ENCODE results near the gene AMPD3. TPM values are rescaled to one million over a fixed set of nuclear protein-coding genes. Genes with fewer than 3 reads are reported as not detected.
"Not testable (repeated sequence)": the region's sequence is repeated elsewhere in the genome, so short reads cannot be mapped to it uniquely, and the experiment has no call there.

The AMPD3 gene
- total RNA-seq, 2 experiments from 2014 or later, result 11.9 to 12.3 TPM

GRCh38 chr11:10414659-10415058 is 40.4 kb upstream of the AMPD3 start:
- DNase-seq (peak; percentile 49), ATAC-seq (peak; percentile 59)
- H3K36me3 Mint-ChIP-seq (ENCODE audit: low read depth), result no peaks in the 10 kb centered on the region
- CTCF ChIA-PET, result interaction anchor here (1.0 to 5.4 kb wide), 12 partner anchors 9 to 324 kb away, joined by 3 to 146 read pairs (median 10); partner anchors contain the start of genes AMPD3 and RNF141
- H3K27ac Mint-ChIP-seq, result no peak overlapping the region
- POLR2A ChIA-PET, result interaction anchor here (0.6 kb wide), 1 partner anchor 71 kb away, joined by 3 read pairs; no protein-coding TSS in a partner anchor
- H3K9me3 Mint-ChIP-seq (ENCODE audit: insufficient read depth), result no peaks in the 10 kb centered on the region
- H3K27me3 Mint-ChIP-seq (ENCODE audit: low read depth), result peaks cover 15% of the 10 kb centered on the region
- peaks cover 29% of the 10 kb centered on the region for H3K4me1 Mint-ChIP-seq (ENCODE audit: low read depth)
- peak overlapping the region; percentile 28 for H3K4me3 Mint-ChIP-seq

GRCh38 chr11:10415817-10416392 is 39.2 kb upstream of the AMPD3 start:
- DNase-seq (peak; percentile 11), ATAC-seq (no peak)
- ChIA-PET CTCF (interaction anchor here (0.6 to 2.4 kb wide), 8 partner anchors 10 to 311 kb away, joined by 3 to 14 read pairs (median 4); no protein-coding TSS in a partner anchor), POLR2A (no interaction called here)
- no peaks in the 10 kb centered on the region for H3K36me3 Mint-ChIP-seq (ENCODE audit: low read depth)
- H3K27ac Mint-ChIP-seq, result no peak overlapping the region
- peaks cover 24% of the 10 kb centered on the region for H3K27me3 Mint-ChIP-seq (ENCODE audit: low read depth)
- H3K4me1 Mint-ChIP-seq (ENCODE audit: low read depth), result peaks cover 27% of the 10 kb centered on the region
- no peak overlapping the region for H3K4me3 Mint-ChIP-seq
- no peaks in the 10 kb centered on the region for H3K9me3 Mint-ChIP-seq (ENCODE audit: insufficient read depth)

GRCh38 chr11:10418259-10418949 is 36.7 kb upstream of the AMPD3 start:
- H3K27me3 Mint-ChIP-seq (ENCODE audit: low read depth), result peaks cover 35% of the 10 kb centered on the region
- no peak overlapping the region for H3K4me3 Mint-ChIP-seq
- ChIA-PET POLR2A (no interaction called here), CTCF (interaction anchor here (0.9 to 1.1 kb wide), 4 partner anchors 10 to 123 kb away, joined by 3 read pairs; no protein-coding TSS in a partner anchor)
- H3K9me3 Mint-ChIP-seq (ENCODE audit: insufficient read depth), result no peaks in the 10 kb centered on the region
- peaks cover 22% of the 10 kb centered on the region for H3K4me1 Mint-ChIP-seq (ENCODE audit: low read depth)
- no peak overlapping the region for H3K27ac Mint-ChIP-seq
- no peak for ATAC-seq
- DNase-seq, result no peak
- H3K36me3 Mint-ChIP-seq (ENCODE audit: low read depth), result peaks cover 2% of the 10 kb centered on the region

- ATAC-seq (no peak), DNase-seq (no peak)
- peaks cover 17% of the 10 kb centered on the region for H3K4me1 Mint-ChIP-seq (ENCODE audit: low read depth)
- peaks cover 2% of the 10 kb centered on the region for H3K36me3 Mint-ChIP-seq (ENCODE audit: low read depth)
- H3K27me3 Mint-ChIP-seq (ENCODE audit: low read depth), result peaks cover 40% of the 10 kb centered on the region
- CTCF ChIA-PET, result interaction anchor here (0.9 to 1.1 kb wide), 4 partner anchors 9 to 123 kb away, joined by 3 read pairs; no protein-coding TSS in a partner anchor
- POLR2A ChIA-PET, result no interaction called here
- no peak overlapping the region for H3K27ac Mint-ChIP-seq
- no peaks in the 10 kb centered on the region for H3K9me3 Mint-ChIP-seq (ENCODE audit: insufficient read depth)
- H3K4me3 Mint-ChIP-seq, result no peak overlapping the region
These were observed 36.1 kb upstream of the AMPD3 start for GRCh38 chr11:10418950-10419310.

DNA sequence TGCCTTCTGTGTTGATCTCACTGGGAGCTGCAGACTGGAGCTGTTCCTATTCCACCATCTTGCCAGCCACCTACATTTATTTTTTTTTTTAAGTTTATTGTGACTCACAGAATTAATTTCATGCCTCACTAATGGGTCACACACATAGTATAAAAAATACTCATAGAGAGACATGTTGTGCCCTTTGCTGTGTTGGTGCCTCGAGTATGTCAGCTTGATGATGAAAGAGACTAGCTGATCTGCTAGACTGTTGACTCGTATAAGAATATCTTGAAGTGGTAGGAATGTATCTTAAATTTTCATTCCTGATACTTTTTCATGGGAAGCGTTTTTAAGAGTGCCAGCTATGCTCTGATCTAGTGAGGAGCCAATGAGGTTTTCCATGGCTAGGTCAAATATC is 28.6 kb upstream of the AMPD3 start:
- ATAC-seq (no peak), DNase-seq (no peak)
- no peak overlapping the region for H3K27ac Mint-ChIP-seq
- peaks cover 34% of the 10 kb centered on the region for H3K27me3 Mint-ChIP-seq (ENCODE audit: low read depth)
- H3K36me3 Mint-ChIP-seq (ENCODE audit: low read depth), result peaks cover 2% of the 10 kb centered on the region
- H3K9me3 Mint-ChIP-seq (ENCODE audit: insufficient read depth), result no peaks in the 10 kb centered on the region
- H3K4me1 Mint-ChIP-seq (ENCODE audit: low read depth), result no peaks in the 10 kb centered on the region
- ChIA-PET POLR2A (no interaction called here), CTCF (interaction anchor here (0.7 to 1.3 kb wide), 3 partner anchors 13 to 227 kb away, joined by 3 to 5 read pairs (median 4); no protein-coding TSS in a partner anchor)
- no peak overlapping the region for H3K4me3 Mint-ChIP-seq

GRCh38 chr11:10428453-10428852 is 26.6 kb upstream of the AMPD3 start:
- H3K9me3 Mint-ChIP-seq (ENCODE audit: insufficient read depth), result no peaks in the 10 kb centered on the region
- no peaks in the 10 kb centered on the region for H3K36me3 Mint-ChIP-seq (ENCODE audit: low read depth)
- no peak overlapping the region for H3K27ac Mint-ChIP-seq
- ChIA-PET CTCF (interaction anchor here (0.8 to 2.6 kb wide), 5 partner anchors 10 to 226 kb away, joined by 3 to 7 read pairs (median 6); no protein-coding TSS in a partner anchor), POLR2A (no interaction called here)
- H3K4me1 Mint-ChIP-seq (ENCODE audit: low read depth), result no peaks in the 10 kb centered on the region
- peaks cover 28% of the 10 kb centered on the region for H3K27me3 Mint-ChIP-seq (ENCODE audit: low read depth)
- DNase-seq (no peak), ATAC-seq (no peak)
- H3K4me3 Mint-ChIP-seq, result no peak overlapping the region

DNA sequence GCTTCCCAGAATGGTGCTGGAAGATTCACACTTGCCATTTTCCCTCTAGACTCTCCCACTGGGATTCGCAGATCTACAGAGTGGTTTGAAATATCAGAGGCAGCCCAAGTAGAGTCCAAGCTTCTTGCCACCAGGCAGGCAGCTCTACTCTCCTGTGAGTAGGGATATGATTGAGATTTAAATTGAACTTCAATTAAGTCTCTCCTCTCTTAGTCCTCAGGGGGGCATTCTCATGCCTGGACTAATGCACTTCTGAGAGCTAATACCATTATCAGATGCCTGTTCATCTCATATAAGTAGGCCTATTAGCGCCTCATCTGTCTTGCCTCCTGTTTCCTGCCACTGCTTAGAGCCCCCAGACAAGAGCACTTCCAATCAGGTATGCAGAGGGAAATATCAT is 25.5 kb upstream of the AMPD3 start:
- peaks cover 21% of the 10 kb centered on the region for H3K27me3 Mint-ChIP-seq (ENCODE audit: low read depth)
- H3K4me1 Mint-ChIP-seq (ENCODE audit: low read depth), result no peaks in the 10 kb centered on the region
- H3K27ac Mint-ChIP-seq, result no peak overlapping the region
- no peak for ATAC-seq
- no peak overlapping the region for H3K4me3 Mint-ChIP-seq
- POLR2A ChIA-PET, result no interaction called here
- no peaks in the 10 kb centered on the region for H3K36me3 Mint-ChIP-seq (ENCODE audit: low read depth)
- H3K9me3 Mint-ChIP-seq (ENCODE audit: insufficient read depth), result no peaks in the 10 kb centered on the region
- DNase-seq, result no peak
- CTCF ChIA-PET, result interaction anchor here (0.8 to 2.6 kb wide), 3 partner anchors 16 to 225 kb away, joined by 3 to 7 read pairs (median 7); no protein-coding TSS in a partner anchor

DNA sequence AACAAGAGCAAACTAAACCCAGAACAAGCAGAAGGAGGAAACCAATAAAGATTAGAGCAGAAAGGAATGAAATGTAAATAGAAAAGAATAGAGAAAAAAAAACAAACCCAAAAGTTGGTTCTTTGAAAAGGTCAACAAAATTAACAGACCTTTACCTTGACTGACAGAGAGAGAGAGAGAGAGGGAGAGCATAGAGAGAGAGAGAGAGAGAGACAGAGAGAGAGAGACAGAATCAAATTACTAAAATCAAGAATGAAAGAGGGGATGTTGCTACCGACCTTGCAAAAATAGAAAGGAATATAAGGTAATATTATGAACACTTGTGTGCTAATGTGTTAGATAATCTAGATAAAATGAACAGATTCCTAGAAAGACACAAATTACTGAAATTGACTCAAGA is 22.6 kb upstream of the AMPD3 start:
- no peaks in the 10 kb centered on the region for H3K4me1 Mint-ChIP-seq (ENCODE audit: low read depth)
- H3K36me3 Mint-ChIP-seq (ENCODE audit: low read depth), result no peaks in the 10 kb centered on the region
- CTCF ChIA-PET, result interaction anchor here (1.5 kb wide), 1 partner anchor 19 kb away, joined by 5 read pairs; no protein-coding TSS in a partner anchor
- H3K27me3 Mint-ChIP-seq (ENCODE audit: low read depth), result peaks cover 26% of the 10 kb centered on the region
- H3K27ac Mint-ChIP-seq, result no peak overlapping the region
- no peak overlapping the region for H3K4me3 Mint-ChIP-seq
- no peak for DNase-seq
- POLR2A ChIA-PET, result no interaction called here
- H3K9me3 Mint-ChIP-seq (ENCODE audit: insufficient read depth), result no peaks in the 10 kb centered on the region
- ATAC-seq, result no peak

DNA sequence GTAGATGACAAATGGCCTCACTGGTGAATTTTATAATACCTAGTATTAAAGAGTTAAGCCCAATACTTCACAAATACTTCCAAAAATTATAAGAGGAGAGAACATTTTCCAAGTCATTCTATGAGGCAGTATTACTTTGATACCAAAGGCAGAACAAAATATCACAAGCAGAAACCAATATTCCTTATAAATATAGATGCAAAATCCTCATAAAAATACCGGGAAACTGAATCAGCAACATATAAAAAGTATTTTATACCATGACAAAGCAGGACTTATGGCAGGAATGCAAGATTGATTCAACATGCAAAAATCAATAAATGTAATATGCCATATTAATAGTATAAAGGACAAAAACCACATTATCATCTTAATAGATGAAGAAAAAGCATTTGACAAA is 22.1 kb upstream of the AMPD3 start:
- POLR2A ChIA-PET, result no interaction called here
- H3K27me3 Mint-ChIP-seq (ENCODE audit: low read depth), result peaks cover 27% of the 10 kb centered on the region
- H3K9me3 Mint-ChIP-seq (ENCODE audit: insufficient read depth), result no peaks in the 10 kb centered on the region
- CTCF ChIA-PET, result interaction anchor here (1.4 kb wide), 1 partner anchor 19 kb away, joined by 5 read pairs; no protein-coding TSS in a partner anchor
- ATAC-seq (no peak), DNase-seq (no peak)
- H3K4me3 Mint-ChIP-seq, result no peak overlapping the region
- H3K27ac Mint-ChIP-seq, result no peak overlapping the region
- no peaks in the 10 kb centered on the region for H3K36me3 Mint-ChIP-seq (ENCODE audit: low read depth)
- H3K4me1 Mint-ChIP-seq (ENCODE audit: low read depth), result no peaks in the 10 kb centered on the region

DNA sequence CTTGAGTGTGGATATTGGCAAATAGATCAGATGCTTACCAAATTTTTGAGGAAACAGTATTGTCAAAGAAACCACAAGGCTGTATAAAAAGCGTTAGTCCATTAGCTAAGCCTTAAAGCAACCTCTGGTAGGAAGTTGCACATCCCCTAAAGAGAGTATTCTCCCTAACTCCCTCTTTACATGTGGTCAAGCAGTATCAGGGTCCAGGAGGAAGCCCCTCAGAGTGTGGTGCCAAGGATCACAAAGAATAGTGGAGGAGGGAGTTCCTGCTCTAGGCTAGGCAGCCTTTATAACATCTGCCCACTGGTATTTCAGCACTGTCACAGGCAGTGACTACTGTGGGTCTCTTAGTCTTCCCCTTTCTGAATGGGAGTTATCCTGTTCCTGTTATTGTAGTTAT is 18.8 kb upstream of the AMPD3 start:
- H3K36me3 Mint-ChIP-seq (ENCODE audit: low read depth), result no peaks in the 10 kb centered on the region
- ChIA-PET POLR2A (interaction anchor here (0.6 kb wide), 1 partner anchor 13 kb away, joined by 3 read pairs; no protein-coding TSS in a partner anchor), CTCF (interaction anchor here (1.2 to 3.5 kb wide), 3 partner anchors 23 to 312 kb away, joined by 3 to 12 read pairs (median 4); partner anchors contain the start of gene RNF141)
- H3K4me1 Mint-ChIP-seq (ENCODE audit: low read depth), result peaks cover 7% of the 10 kb centered on the region
- H3K27me3 Mint-ChIP-seq (ENCODE audit: low read depth), result peaks cover 42% of the 10 kb centered on the region
- no peak for DNase-seq
- ATAC-seq, result no peak
- no peak overlapping the region for H3K4me3 Mint-ChIP-seq
- no peak overlapping the region for H3K27ac Mint-ChIP-seq
- H3K9me3 Mint-ChIP-seq (ENCODE audit: insufficient read depth), result no peaks in the 10 kb centered on the region

GRCh38 chr11:10436683-10437082 is 18.4 kb upstream of the AMPD3 start:
- POLR2A ChIA-PET; H3K27ac Mint-ChIP-seq; DNase-seq; H3K9me3 Mint-ChIP-seq (ENCODE audit: insufficient read depth); H3K36me3 Mint-ChIP-seq (ENCODE audit: low read depth); H3K4me3 Mint-ChIP-seq; ATAC-seq: not testable (repeated sequence)
- peaks cover 41% of the 10 kb centered on the region for H3K27me3 Mint-ChIP-seq (ENCODE audit: low read depth)
- CTCF ChIA-PET, result interaction anchor here (1.2 to 3.5 kb wide), 4 partner anchors 9 to 311 kb away, joined by 3 to 12 read pairs (median 5); partner anchors contain the start of gene RNF141
- peaks cover 11% of the 10 kb centered on the region for H3K4me1 Mint-ChIP-seq (ENCODE audit: low read depth)

DNA sequence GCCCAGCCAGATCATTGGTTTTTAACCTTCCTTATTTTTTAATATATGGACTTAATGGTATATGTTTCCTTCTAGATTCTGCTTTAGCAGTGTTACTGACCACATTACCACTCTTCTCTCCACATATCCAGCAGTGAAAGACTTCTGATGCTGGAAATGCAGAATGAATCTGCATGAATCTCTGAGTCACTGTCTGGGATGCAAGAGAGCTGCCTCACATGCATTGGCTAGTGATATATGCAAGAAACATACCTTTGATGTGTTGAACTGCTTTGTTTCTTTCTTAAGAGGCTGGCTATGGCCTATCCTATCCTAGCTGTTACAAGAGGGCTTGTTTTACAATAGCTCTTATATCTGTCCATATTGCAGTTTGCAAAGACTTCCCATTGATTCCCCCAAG is 16.6 kb upstream of the AMPD3 start:
- peaks cover 35% of the 10 kb centered on the region for H3K27me3 Mint-ChIP-seq (ENCODE audit: low read depth)
- no peak for ATAC-seq
- no peaks in the 10 kb centered on the region for H3K9me3 Mint-ChIP-seq (ENCODE audit: insufficient read depth)
- H3K4me1 Mint-ChIP-seq (ENCODE audit: low read depth), result peaks cover 25% of the 10 kb centered on the region
- POLR2A ChIA-PET, result no interaction called here
- H3K36me3 Mint-ChIP-seq (ENCODE audit: low read depth), result no peaks in the 10 kb centered on the region
- no peak overlapping the region for H3K27ac Mint-ChIP-seq
- no peak for DNase-seq
- no peak overlapping the region for H3K4me3 Mint-ChIP-seq
- CTCF ChIA-PET, result interaction anchor here (3.1 to 4.8 kb wide), 3 partner anchors 11 to 102 kb away, joined by 6 to 20 read pairs (median 12); partner anchors contain the start of gene RNF141

Measured in activated CD8-positive, alpha-beta T cell treated with anti-CD3 and anti-CD28 coated beads, Interleukin-2, amount 10 ng/mL, durations not matched to agents 7 days and 5 days (primary cell).